Measurements from ENCODE around the gene MALSU1.

Gene MALSU1

DNA sequence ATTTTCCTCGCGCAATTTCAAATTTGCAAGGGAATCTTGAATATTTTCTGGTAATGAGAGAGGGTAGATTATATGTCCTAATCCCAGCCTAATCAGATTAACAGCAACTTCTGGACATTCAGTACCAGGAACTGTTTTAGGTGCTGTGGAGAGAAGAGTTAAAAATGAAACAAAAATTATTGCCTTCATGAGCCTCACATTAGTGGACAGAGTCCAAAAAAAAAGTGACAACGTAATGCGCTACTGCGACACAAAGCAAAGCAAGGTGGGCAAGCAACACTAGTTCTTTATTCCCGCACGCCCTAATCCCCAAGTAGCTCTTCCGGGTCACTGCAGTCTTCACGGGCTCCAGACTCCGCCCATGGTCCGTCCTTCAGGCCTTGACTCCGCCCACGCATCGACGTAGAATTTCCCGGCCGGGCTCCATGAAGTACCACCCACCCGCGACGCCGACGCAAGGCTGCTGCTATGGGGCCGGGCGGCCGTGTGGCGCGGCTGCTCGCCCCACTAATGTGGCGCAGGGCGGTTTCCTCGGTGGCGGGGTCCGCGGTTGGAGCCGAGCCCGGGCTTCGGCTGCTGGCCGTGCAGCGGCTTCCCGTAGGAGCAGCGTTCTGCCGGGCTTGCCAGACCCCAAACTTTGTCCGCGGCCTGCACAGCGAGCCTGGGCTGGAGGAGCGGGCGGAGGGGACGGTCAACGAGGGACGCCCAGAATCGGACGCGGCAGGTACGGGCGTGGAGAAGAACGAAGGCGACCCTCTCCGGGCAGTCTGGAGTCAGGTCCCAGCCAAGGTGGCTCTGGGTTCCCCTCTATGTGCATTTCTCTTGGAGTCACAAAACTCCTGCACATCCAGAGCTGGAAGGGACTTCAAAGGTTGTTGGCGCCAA lies at the start of gene MALSU1:
Gene MALSU1 (plus strand): TSS at position 455 of the 885 bp plus-strand sequence. CDS start 14 bp downstream, at position 469.
- peak; percentile 80 for DNase-seq (ENCODE audit: low read depth)

DNA sequence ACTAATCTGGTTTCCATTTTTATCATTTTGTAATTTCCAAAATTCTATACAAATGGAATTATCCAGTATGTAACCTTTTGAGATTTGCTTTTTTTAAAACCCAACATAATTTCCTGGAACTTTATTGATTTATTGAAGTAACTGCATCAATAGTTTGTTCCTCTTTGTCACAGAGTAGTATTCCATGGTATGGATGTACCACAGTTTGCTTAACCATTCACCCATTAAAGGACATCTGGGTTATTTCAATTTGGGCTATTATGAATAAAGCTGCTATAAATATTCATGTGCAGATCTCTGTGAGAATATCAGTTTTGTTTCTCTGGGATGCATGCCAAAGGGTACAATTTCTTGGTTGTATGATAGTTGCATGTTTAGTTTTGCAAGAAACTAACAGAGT lies 49.7 kb upstream of the MALSU1 start:
- DNase-seq (ENCODE audit: low read depth): no peak

DNA sequence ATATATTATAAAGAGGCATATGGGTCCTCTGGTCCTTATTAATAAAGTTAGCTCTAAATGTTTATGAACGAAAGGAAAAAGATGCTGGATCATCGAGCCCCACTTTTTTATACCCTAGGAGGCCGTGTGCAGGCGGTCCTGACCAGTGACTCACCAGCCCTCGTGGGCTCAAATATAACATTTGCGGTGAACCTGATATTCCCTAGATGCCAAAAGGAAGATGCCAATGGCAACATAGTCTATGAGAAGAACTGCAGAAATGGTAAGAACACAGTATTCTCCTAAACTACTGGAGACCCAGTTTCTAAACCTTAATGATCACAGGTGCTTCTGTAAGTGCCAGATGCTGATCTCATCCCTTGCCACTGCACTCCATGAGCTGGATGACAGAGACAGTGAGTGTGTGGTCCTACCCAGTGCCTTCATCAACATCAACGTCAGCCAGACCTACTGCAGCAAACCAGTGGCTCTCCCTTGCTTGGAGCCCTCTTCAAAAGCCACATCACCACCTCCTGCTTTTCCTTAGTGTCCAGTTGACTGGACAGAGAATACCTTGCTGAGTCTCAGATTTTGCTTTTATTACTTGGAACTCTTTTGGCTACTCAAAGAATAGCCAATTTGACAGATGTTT lies 45.0 kb upstream of the MALSU1 start:
- DNase-seq (ENCODE audit: low read depth): peak; percentile 52

DNA sequence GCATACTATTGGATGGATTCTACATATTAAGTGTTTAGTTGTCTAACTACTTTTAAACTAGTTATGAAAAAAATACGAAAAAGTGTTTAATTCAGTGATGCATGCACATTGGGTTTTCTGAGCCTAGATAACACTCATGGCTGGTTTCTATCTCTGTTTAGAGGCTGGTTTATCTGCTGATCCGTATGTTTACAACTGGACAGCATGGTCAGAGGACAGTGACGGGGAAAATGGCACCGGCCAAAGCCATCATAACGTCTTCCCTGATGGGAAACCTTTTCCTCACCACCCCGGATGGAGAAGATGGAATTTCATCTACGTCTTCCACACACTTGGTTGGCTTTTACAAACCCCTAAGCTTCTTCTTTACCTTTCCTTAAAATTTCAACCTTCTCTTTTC lies 42.4 kb upstream of the MALSU1 start:
- no peak for DNase-seq (ENCODE audit: low read depth)

DNA sequence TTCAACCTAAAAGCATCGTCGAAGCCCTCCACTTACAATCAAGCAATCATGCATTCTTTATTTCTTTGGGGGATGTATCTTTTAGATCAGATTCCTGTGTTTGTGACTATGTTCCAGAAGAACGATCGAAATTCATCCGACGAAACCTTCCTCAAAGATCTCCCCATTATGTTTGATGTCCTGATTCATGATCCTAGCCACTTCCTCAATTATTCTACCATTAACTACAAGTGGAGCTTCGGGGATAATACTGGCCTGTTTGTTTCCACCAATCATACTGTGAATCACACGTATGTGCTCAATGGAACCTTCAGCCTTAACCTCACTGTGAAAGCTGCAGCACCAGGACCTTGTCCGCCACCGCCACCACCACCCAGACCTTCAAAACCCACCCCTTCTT lies 38.8 kb upstream of the MALSU1 start:
- no peak for DNase-seq (ENCODE audit: low read depth)

DNA sequence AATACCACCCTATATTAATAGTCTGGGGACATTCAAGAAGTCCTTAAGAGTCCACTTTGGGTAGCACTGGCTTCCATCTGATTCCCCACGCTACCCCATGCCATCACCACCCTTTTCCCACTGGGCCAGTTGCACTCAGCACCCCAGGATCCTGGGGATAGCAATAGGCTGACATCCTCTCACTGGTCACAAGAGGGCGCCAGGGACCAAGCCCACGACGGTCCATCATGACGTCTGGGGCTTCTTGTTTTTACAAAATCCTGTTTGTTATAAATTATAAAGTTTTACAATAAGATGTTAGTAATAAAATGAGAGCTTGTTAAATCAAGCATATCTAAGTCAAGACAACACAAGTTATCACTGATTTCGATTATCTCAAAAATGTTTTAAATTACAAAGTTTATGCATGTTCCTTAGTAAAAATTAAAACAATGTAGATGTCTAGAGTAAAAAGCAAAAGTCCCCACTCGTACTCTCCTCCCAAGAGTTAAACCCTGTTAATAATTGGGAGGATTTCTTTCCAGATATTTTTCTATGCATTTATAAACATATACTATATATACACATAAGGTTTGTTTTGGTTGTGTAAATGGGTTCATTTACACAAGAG lies 37.2 kb upstream of the MALSU1 start:
- DNase-seq (ENCODE audit: low read depth): no peak

DNA sequence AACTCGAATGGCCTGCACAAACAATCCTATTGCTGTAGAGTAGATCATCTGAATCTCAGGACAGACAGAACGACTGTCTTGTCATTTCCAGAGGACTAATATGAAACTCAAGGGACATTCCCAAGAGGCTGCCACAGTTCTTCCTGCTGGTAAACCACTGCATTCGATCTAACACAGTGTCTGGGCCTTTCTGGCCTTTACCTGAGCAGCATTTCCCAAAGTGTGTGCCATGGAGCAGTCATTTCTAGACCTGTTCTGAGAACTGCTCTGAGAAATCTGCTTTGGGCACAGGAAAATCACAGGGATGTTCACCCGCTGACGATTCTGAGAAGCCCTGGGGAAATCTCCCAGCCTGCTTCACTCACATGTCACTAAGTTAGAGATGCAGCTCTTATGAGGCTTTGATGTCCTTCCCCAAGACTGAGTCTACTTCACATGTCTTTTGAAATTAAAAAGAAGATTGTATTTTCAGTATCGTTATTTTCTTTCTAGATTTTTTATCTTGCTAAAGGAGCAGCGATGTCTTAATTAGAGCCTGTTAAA lies 34.2 kb upstream of the MALSU1 start:
- DNase-seq (ENCODE audit: low read depth): no peak

DNA sequence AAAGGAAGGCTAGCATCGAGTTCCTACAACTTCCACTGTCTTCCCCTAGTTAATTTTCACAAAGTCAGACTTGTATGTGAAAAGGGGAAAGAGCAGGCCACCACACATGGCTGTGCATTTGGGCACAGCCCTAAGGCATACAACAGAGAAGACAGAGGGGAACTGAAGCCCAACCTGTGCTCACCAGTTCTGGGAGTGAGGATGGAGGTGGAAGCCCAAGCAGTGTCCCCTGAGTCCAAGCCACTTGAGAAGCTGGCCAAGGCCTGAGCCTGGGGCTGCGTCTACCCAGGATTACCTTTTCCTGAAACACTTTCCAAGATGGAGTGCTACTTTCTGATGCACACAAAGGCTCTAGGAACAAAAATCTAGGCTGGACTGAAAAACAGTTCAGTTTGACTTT lies 32.2 kb upstream of the MALSU1 start:
- DNase-seq (ENCODE audit: low read depth): no peak

DNA sequence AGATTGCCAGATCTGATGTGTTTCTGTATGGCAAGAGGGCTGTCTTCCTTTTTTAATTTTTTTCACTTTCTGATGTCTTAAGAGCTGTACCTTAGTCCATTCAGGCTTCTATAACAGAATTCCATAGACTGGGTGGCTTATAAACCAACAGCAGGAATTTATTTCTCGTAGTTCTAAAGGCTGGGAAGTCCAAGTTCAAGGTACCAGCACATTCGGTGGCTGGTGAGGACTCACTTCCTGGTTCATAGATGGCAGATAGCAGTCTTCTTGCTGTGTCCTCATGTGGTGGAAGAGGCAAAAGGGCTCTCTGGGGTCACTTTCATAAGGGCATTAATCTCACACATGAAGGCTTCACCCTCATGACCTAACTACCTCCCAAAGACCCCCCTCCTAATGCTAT lies 31.8 kb upstream of the MALSU1 start:
- DNase-seq (ENCODE audit: low read depth): no peak

DNA sequence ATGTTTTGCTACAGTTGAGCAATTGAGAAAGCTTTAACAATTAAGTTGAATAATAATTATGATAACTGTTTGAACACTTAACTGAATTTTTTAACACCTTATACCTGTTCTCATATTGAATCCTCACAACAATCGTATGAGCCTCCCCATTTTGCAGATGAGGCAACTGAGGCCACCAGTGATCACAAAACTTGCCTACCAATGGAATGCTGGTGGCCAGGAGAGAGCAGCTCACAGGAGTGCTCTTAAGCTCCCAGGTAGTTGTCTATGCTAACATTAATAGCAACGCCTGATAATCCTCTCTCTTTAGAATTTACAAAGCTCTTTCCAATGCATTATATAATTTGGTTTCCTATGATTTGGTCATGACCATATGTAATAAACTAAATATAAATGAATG lies 31.0 kb upstream of the MALSU1 start:
- DNase-seq (ENCODE audit: low read depth): no peak

DNA sequence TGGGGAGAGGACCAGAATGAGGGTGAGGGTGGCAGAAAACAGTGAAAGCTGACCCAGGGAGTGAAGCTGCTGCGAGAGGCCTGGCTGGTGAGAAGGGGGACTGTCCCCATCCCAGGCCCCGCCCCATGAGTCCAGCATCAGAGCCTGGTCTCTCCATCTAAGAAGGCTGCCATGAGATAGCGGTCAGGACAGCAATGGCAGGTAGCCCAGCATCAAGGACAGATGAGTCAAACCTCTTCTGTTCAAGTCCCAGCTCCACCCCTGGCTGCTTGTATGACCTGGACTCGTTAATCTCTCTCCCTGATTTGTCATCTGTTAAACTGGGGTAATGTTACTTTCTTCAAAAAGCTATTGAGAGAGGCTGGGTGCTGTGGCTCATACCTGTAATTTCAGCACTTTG lies 30.4 kb upstream of the MALSU1 start:
- no peak for DNase-seq (ENCODE audit: low read depth)

DNA sequence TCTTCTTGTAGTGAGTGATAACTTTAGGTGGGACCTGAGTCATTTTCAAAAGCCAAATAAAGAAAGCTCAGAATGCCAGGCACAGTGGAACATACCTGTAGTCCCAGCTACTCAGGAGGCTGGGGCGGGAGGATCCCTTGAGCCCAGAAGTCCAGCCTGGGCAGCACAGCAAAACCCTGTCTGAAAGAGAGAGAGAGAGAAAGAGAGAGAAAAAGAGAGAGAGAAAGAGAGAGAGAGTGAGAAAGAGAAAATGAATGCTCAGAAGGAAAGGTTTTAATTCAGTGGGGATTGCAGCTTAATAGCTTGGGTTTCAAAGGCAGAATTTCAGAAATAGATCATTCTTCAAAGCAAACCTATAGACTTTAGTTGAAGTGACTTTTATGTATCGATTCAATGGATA lies 26.9 kb upstream of the MALSU1 start:
- no peak for DNase-seq (ENCODE audit: low read depth)

DNA sequence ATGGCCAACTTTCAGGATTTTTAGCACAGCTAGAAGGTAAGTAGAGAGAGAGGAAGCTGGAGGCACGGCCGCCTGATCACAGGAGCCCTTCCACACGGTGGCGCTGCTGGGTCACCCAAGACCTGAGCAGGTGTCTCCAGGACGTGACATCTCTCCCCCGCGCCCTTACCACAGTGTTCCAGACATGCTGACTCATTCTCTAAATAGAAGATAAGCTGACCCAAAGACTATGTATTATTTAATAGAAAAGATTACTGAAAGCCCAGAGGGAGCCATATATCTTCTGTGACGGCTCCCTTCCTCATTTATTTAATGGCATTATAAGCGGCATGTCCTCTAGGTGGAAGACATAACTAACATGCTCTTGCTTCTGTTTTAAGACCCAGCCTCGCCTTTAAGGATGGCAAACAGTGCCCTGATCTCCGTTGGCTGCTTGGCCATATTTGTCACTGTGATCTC lies 26.0 kb upstream of the MALSU1 start:
- DNase-seq (ENCODE audit: low read depth): peak; percentile 78

DNA sequence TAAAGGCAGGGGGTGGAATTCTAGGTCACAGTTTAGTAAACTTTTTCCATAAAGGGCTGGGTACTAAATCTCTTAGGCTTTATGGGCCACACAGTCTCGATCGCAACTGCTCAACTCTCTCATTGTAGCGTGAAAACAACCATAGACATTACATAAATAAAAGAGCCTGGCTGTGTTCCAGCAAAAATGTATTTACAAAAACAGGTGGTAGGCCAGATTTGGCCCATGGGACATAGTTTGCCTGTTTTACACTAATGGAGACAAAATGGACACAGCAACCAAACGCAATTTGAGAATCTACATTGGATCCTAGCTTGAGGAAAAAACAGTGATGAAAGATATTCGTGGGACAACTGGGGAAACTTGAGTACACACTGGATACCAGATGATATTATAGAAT lies 23.2 kb upstream of the MALSU1 start:
- DNase-seq (ENCODE audit: low read depth): no peak

DNA sequence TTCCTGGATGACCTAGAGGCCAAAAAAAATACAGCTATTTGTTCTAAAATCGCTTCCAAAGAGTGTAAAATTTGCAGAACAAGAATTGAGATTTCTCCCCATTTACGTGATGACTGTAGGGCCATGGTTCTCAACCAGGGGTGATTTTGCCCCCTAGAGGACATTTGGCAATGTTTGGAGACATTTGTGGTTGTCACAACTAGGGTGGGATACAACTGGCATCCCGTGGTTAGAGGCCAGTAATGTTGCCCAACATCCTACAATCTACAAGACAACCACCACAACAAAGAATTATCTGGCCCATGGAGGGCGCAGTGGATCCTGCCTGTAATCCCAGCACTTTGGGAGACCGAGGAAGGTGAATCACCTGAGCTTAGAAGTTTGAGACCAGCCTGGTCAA lies 22.8 kb upstream of the MALSU1 start:
- DNase-seq (ENCODE audit: low read depth): no peak

DNA sequence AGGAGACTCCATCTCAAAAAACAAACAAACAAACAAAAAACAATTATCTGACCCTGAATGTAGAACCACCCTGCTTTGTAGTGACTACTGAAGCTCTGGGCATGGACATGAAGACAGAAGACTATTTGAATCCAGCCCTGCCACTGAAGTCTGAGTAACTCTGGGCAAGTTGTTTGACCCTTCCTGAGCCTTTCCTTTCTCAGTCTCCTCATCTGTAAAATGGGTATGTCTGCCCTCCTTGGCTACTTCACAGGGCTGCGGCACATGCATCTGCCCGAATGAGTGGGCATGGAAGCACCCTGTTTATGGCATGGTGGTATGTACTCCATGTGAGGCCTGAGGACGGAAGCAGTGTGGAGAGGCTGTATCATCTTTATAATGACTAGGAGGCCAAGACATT lies 22.2 kb upstream of the MALSU1 start:
- no peak for DNase-seq (ENCODE audit: low read depth)

DNA sequence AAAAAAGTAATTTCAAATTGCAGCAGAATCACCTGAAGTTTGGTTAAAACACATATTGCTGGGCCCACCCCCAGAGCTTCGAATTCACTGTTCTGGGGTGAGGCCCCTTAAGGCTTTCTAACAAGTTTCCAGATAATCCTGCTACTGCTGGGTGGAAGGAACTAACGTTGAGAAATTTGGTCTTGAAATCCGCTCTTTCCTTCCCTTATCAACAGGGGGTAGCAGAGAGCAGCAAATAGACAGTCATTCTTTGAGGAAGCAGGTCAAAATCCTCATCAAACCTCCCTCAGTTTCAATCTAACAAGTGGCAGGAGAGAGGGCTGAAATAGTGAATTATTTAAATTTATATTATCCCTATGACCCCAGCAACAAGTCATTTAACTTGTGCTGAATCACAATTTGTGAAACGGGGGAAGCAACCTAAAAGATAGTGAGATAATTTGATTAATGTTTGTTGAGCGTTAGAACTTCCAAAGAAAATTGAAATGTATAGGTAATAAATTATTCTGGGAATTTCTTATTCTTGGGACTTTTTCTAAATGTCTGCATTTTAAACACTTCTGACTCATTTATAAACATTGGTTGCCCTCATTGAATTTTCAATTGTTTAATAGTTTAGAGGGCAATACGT lies 21.7 kb upstream of the MALSU1 start:
- peak; percentile 17 for DNase-seq (ENCODE audit: low read depth)

DNA sequence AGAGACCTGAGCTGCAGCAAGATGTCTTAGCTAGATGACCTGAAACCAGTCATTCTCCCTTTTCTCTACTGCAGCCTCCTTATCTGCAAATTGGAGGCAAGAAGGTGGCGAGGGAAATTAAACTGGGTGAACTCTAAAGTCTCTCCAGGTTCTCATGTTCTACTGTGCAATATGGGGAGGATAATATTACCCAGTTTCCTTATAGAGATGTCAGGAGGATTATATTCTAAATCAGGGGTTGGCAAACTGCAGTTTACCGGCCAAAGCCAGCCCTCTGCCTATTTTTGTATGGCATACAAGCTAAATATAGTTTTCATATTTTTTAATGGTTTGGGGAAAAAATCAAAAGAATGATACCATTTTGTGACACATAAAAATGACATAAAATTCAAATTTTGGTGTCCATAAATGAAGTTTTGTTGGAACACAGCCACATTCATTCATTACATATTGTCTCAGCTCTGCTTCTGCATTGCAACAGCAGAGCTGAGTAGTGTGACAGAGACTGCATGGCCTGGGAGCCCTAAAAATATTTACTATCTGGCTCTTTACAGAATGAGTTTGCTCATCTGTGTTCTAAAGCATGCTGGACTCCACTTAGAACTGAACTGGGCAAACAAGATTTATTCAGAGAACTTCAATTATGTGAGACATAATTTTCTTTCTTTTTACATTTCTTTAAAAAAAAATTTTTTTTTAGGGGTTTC lies 19.2 kb upstream of the MALSU1 start:
- DNase-seq (ENCODE audit: low read depth): no peak

DNA sequence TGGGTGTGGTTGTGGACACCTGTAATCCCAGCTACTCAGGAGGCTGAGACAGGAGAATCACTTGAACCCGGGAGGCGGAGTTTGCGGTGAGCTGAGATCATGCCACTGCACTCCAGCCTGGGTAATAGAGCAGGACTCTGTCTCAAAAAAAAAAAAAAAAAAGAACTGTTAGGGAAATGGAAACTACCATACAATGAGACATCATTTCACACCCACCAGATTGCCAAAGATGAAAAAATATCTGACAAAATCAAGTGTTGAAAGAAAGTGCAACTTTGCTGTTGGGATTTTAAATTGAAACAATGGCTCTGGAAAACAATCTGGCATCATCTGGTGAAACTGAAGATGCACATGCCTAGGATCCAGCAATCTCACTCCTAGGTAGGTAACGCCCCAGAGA lies 16.1 kb upstream of the MALSU1 start:
- no peak for DNase-seq (ENCODE audit: low read depth)

DNA sequence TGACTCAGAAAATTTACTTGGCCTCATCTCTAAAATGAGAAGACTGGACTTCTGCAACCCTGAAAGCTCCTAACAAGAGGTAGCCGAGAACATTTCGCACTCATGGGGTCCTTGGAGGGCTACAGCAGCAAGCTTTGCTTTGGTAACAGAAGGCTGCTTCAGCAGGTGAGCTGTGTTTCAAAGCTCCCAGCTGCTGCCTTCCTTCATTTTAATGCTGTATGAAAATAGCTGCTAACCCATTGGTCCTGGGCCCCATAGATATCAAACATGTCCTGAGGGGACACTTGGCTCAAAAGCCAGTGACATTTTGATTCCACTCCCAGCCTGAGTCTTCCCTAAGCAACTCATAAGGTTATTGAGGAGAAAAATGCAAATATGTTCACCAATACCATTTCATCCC lies 14.3 kb upstream of the MALSU1 start:
- no peak for DNase-seq (ENCODE audit: low read depth)
